Spleen (tissue), 7 donors: ENCODE data around the gene ZFX.

ENCODE experiments used
- CTCF ChIP-seq, 11 experiments: fragments of 200-600 bp in 7 of 11; fragments of 450-650 bp in 4 of 11; sonication (generic) in 4 of 11; IDR thresholded peaks in 8 of 11; conservative IDR thresholded peaks in 3 of 11; 1 replicate in 7 of 11; 2 replicates in 4 of 11; pipeline versions ENCODE4 v1.4.0 to v1.8.0; 2016 to 2021; ENCODE audit warnings: antibody characterized with exemption in 11 of 11, inconsistent platforms in 4 of 11, mild to moderate bottlenecking in 1 of 11
- POLR2A ChIP-seq, 3 donors: fragments of 450-650 bp; IDR thresholded peaks; one replicate each; pipeline ENCODE4 v1.5.1; 2017; ENCODE audit warnings: antibody characterized with exemption in 3 of 3, mild to moderate bottlenecking in 1 of 3
- POLR2AphosphoS5 ChIP-seq, 3 donors: sonication (generic); formaldehyde crosslinking; IDR thresholded peaks; one replicate each; pipeline ENCODE4 v1.5.1; 2017; ENCODE audit warnings: antibody characterized with exemption in 3 of 3
- donor health status: DM: no; HTN: no; CAD: no; lungs with moderate emphysema.
- donor health status: DM: no; HTN: no; CAD: no.
- donor health status: DM: no; HTN: no; CAD: no.

- TF ChIP-seq CTCF (IDR thresholded peaks at IDR 0.05 in 8 of 11, conservative IDR thresholded peaks at IDR 0.05 in 3 of 11) (no peak), POLR2AphosphoS5 (IDR thresholded peaks at IDR 0.05) (no peak), POLR2A (IDR thresholded peaks at IDR 0.05) (no peak)
Observed at GRCh38 chrX:24253469-24253868, 103.9 kb downstream of the ZFX start.
